HUES6 (cell line): ENCODE results near the gene CSN1S1.
"Not testable (repeated sequence)": the region's sequence is repeated elsewhere in the genome, so short reads cannot be mapped to it uniquely, and the experiment has no call there.

Experiments
- H3K27ac ChIP-seq: 2 replicates; pipeline ENCODE4 v1.7.0; 2013; ENCODE audit warnings: low read depth, mild to moderate bottlenecking, low read length, inconsistent platforms
- H3K27me3 ChIP-seq: 2 replicates; pipeline ENCODE4 v1.6.1; 2013; ENCODE audit warnings: low read length; ENCODE audit not compliant: control insufficient read depth, insufficient read depth
- H3K36me3 ChIP-seq: 2 replicates; pipeline ENCODE4 v1.6.1; 2013; ENCODE audit warnings: low read length; ENCODE audit not compliant: control insufficient read depth, insufficient read depth
- H3K4me1 ChIP-seq: 2 replicates; pipeline ENCODE4 v1.6.1; 2013; ENCODE audit warnings: low read length; ENCODE audit not compliant: control insufficient read depth, insufficient read depth
- H3K4me3 ChIP-seq: 2 replicates; pipeline ENCODE4 v1.5.1; 2013; ENCODE audit warnings: low read depth, low read length
- H3K9ac ChIP-seq: one replicate; pipeline ENCODE4 v1.6.1; 2013; ENCODE audit warnings: mild to moderate bottlenecking, low read length
- H3K9me3 ChIP-seq: 2 replicates; pipeline ENCODE4 v1.6.1; 2013; ENCODE audit warnings: low read depth, low read length; ENCODE audit not compliant: control insufficient read depth, insufficient read depth

CSN1S1 gene

DNA sequence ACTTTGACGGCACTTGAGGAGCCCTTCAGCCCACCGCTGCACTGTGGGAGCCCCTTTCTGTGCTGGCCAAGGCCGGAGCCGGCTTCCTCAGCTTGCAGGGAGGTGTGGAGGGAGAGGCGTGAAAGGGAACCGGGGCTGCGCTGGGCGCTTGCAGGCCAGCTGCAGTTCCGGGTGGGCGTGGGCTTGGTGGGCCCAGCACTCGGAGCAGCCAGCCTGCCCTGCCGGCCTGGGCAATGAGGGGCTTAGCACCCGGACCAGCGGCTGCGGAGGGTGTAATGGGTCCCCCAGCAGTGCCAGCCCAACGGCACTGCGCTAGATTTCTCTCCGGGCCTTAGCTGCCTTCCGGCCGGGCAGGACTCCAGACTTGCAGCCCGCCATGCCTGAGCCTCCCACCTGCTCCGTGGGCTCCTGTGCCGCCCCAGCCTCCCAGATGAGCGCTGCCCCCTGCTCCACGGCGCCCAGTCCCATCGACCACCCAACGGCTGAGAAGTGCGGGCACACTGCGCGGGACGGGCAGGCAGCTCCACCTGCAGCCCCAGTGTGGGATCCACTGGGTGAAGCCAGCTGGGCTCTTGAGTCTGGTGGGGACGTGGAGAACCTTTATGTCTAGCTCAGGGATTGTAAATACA is 7.0 kb upstream of the CSN1S1 start:
- not testable (repeated sequence) for H3K9me3 ChIP-seq, H3K36me3 ChIP-seq, H3K27ac ChIP-seq, H3K4me3 ChIP-seq, H3K9ac ChIP-seq, H3K4me1 ChIP-seq
- peaks cover 24% of the 10 kb centered on the region for H3K27me3 ChIP-seq

DNA sequence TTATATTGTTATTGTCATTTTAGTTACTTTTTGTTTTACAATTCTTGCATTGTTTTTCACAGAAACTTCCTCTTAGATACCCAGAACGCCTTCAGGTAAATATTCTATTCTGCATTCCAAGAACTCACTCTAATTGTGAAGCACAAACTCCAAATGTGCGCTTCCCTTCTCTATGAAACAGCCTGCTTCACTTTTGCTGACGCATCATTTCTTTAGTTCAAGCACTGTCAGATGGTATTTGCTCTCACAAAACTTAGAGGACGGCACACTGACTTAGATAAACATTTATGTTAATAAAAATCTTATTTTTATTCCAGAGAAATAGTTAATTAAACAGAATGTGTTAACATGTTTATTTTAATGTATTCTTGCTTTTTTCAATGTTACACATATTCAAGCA is 3.3 kb downstream of the CSN1S1 start:
- Histone ChIP-seq H3K36me3 (no peaks in the 10 kb centered on the region), H3K4me1 (no peaks in the 10 kb centered on the region), H3K27me3 (no peaks in the 10 kb centered on the region), H3K4me3 (no peak overlapping the region), H3K9me3 (no peaks in the 10 kb centered on the region), H3K9ac (no peak overlapping the region), H3K27ac (no peak overlapping the region)

DNA sequence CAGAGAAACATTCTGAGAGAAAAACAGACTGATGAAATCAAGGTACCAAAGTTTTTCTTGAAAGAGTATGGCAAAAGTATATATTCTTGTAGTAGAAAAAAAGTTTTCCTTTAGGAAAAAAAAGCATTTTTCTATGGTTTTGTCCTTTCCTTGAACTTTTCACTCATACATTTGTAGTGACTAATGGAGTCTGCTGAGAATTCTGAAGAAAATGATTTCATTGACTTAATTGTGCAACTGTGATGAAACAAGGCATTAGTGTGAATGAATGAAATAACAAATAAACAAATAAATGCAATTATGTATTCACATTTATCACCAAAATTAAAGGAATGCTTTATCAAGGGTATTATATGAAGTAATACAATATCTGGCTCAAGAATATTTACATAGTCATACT is 5.7 kb downstream of the CSN1S1 start:
- Histone ChIP-seq H3K27ac (no peak overlapping the region), H3K36me3 (no peaks in the 10 kb centered on the region), H3K9me3 (no peaks in the 10 kb centered on the region), H3K4me1 (no peaks in the 10 kb centered on the region), H3K4me3 (no peak overlapping the region), H3K9ac (no peak overlapping the region), H3K27me3 (no peaks in the 10 kb centered on the region)

DNA sequence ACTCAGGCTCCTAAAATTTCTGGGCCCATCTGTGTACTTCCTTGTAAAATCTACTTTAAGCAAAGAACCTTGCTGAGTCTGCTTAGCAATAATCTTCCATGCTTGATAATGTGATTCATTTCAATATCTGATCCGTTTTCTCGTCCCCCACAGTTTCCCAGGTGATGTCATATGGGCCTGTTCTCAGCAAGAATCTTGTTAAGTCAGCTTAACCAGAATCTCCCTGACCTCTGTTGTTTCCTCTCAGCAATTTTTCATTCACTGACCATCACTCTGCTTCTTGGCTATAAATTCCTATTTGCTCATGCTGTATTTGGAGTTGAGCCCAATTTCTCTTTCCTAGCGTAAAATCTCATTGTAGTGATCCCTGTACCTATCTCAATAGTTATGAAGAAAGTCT is 20.7 kb downstream of the CSN1S1 start:
- no peak overlapping the region for H3K4me3 ChIP-seq
- no peaks in the 10 kb centered on the region for H3K36me3 ChIP-seq

DNA sequence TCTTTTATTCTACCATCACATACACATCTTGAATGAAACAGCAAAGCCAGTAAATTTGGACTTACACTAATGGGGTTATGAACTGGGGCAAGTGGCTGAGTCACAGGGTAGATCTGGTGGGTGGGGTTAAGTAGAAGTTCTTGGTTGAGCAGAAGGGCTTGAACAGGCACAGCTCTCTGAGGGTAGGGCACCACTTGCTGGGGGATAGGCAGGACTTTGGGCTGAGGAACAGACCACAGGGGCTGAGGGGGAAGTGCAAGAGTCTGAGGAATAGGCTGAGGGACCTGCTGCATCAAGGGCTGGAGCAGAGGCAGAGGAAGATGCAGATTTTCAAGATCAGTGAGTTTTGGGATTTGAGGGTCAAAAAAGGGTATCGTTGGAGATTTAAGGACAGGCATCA is 26.3 kb downstream of the CSN1S1 start:
- H3K27me3 ChIP-seq, result no peaks in the 10 kb centered on the region
- no peak overlapping the region for H3K9ac ChIP-seq
- no peak overlapping the region for H3K27ac ChIP-seq
- no peaks in the 10 kb centered on the region for H3K4me1 ChIP-seq
- no peaks in the 10 kb centered on the region for H3K9me3 ChIP-seq
- no peak overlapping the region for H3K4me3 ChIP-seq
- no peaks in the 10 kb centered on the region for H3K36me3 ChIP-seq

More for the DNA sequence above, 20.7 kb downstream of the CSN1S1 start:
- Histone ChIP-seq H3K4me1 (no peaks in the 10 kb centered on the region), H3K9ac (no peak overlapping the region), H3K27me3 (no peaks in the 10 kb centered on the region), H3K27ac (no peak overlapping the region), H3K9me3 (no peaks in the 10 kb centered on the region)

DNA sequence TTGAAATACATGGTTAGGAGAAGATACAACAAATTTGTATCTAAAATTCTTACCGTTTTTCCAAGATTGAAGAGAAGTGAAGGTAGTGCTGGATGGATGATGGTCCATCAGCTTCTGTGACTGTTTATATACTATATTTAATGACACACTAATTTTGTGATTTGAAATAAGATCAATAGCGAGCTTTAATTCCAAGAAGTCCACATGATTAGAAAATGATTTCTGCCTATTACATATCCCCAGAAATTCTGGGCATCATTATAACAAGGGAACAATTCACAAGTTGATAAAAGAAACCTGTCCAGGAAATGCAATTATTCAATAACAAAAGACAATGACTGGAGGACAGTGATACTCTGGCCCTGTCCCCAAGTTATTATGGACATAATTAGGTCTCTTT is 34.8 kb downstream of the CSN1S1 start, which contains the start of gene CSN2:
TSS of gene CSN2 (minus strand) at position 101 of the 400 bp plus-strand sequence. CDS start 4,733 bp downstream, outside the sequence.
- Histone ChIP-seq H3K36me3 (no peaks in the 10 kb centered on the region), H3K9ac (no peak within 1 kb of the TSS), H3K27me3 (no peaks in the 10 kb centered on the region), H3K4me1 (no peaks in the 10 kb centered on the region), H3K27ac (no peak within 1 kb of the TSS), H3K4me3 (no peak within 1 kb of the TSS), H3K9me3 (no peaks in the 10 kb centered on the region)

DNA sequence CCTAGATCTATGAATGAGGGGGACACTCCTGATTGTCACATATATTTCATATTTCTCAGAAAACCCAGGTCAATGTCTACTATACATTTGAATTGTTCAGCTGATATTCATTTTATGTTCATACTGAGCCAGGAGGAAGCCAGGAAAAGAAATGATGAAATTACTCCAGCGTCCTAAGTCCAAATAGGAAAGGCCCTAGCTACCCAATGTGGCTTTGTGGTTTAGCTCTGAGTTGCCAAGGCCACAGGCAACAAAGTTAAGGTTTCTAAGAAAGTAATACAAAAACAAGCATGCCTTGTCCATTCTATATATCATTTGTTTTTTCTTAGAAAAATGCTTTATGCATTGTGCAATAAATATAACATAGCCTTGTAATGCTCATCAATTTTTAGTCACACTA is 39.2 kb downstream of the CSN1S1 start:
- Histone ChIP-seq H3K4me3 (no peak overlapping the region), H3K36me3 (no peaks in the 10 kb centered on the region), H3K27me3 (no peaks in the 10 kb centered on the region), H3K9ac (no peak overlapping the region), H3K4me1 (no peaks in the 10 kb centered on the region), H3K9me3 (no peaks in the 10 kb centered on the region), H3K27ac (no peak overlapping the region)

DNA sequence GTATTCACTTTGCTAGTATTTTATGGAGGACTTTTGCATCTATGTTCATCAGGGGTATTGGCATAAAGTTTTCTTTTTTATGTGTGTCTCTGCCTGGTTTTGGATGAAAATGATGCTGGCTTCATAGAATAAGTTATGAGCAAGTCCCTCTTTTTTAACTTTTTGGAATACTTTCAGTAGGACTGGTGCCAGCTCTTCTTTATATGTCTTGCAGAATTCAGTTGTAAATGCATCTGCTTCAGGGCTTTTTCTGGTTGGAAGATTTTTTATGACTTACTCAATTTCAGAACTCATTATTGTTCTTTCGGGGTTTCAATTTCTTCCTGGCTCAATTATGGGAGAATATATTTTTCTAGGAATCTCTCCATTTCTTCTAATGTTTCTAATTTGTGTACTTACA is 43.8 kb downstream of the CSN1S1 start:
- Histone ChIP-seq H3K9me3 (no peaks in the 10 kb centered on the region), H3K9ac (no peak overlapping the region), H3K27ac (no peak overlapping the region)

DNA sequence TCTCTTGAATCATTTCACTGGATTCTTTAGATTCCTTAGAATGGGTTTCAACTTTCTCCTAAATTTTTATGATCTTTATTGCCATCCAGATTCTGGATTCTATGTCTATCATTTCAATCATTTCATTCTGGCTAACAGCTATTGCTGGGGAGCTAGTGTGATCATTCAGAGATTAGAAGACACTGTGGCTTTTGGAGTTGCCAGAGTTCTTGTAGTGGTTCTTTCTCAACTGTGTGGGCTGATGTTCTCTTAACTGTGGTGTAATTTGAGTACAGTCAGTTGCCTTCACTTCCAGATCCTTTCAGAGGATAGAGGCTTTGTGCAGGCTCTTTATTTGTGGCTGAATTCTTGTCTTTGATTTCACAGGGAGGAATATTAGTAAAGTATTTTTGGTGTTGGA is 46.7 kb downstream of the CSN1S1 start:
- H3K4me3 ChIP-seq, result no peak overlapping the region
- H3K27me3 ChIP-seq, result no peaks in the 10 kb centered on the region
- no peak overlapping the region for H3K27ac ChIP-seq
- no peak overlapping the region for H3K9ac ChIP-seq
- H3K9me3 ChIP-seq, result no peaks in the 10 kb centered on the region
- H3K36me3 ChIP-seq, result no peaks in the 10 kb centered on the region
- H3K4me1 ChIP-seq, result no peaks in the 10 kb centered on the region

More for the DNA sequence above, 43.8 kb downstream of the CSN1S1 start:
- H3K4me1 ChIP-seq, result no peaks in the 10 kb centered on the region
- no peaks in the 10 kb centered on the region for H3K36me3 ChIP-seq
- no peak overlapping the region for H3K4me3 ChIP-seq
- H3K27me3 ChIP-seq, result no peaks in the 10 kb centered on the region

DNA sequence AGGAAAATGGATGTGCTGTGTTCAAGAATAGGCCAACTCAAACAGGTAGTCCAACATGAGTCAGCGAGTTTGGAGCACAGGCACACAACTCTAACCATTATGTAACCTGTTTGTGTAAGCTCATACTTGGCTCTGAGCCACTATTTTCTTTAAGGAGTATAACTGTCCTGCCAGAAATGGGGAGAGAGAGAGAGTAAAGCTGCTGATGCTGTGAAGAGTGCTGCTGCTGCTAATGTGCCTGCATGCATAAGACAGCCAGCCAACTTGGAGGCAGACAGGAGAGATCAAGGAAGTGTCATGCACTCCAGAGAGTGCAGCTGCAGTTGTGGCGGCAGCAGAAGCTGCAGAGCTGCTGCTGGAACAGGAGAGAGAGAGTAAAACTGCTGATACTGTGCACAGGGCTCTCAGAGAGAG is 53.2 kb downstream of the CSN1S1 start:
- no peak overlapping the region for H3K9ac ChIP-seq
- H3K27me3 ChIP-seq, result no peaks in the 10 kb centered on the region
- H3K4me3 ChIP-seq, result no peak overlapping the region
- no peak overlapping the region for H3K27ac ChIP-seq
- no peaks in the 10 kb centered on the region for H3K36me3 ChIP-seq
- H3K9me3 ChIP-seq, result no peaks in the 10 kb centered on the region
- peaks cover 5% of the 10 kb centered on the region; the same call in 1 of the 2 replicates for H3K4me1 ChIP-seq

DNA sequence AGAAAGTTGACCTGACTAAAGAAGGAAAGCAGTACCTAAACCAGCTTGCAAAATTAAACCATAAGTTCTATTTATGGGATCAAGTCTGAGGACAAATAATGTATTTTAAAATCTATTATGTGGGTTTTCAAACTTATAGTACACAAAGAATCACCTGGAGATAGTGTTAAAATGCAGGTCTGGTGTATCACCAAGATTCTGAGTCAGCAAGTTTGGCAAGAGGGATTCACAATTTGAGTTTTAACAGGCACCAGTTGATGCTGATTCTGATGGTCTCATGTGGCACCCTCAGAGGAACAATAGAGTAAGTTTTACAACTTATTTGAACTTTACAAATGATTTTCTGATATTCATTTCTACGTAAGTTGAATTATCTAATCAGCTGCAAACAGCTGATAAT is 55.8 kb downstream of the CSN1S1 start:
- Histone ChIP-seq H3K4me1 (peaks cover 5% of the 10 kb centered on the region; the same call in 1 of the 2 replicates), H3K27ac (no peak overlapping the region), H3K4me3 (no peak overlapping the region), H3K9me3 (no peaks in the 10 kb centered on the region), H3K36me3 (no peaks in the 10 kb centered on the region), H3K9ac (no peak overlapping the region), H3K27me3 (no peaks in the 10 kb centered on the region)
